ENCODE results near the gene OSBPL3.

GRCh38 chr7:24754906-24755506 is 225.0 kb downstream of the OSBPL3 start:
- no peak for TF ChIP-seq CTCF (IDR thresholded peaks at IDR 0.05; ENCODE audit: low read length)
- no peak for TF ChIP-seq EZH2 (optimal IDR thresholded peaks at IDR 0.05; ENCODE audit: low read depth, low read length)
- TF ChIP-seq EZH2phosphoT487 (IDR thresholded peaks at IDR 0.05; ENCODE audit: low read length), result no peak

Measured in MM.1S (cell line).